Fibroblast of skin of left biceps (primary cell): ENCODE measurements around the gene TRPC1.
"Not testable (repeated sequence)": the region's sequence is repeated elsewhere in the genome, so short reads cannot be mapped to it uniquely, and the experiment has no call there.

Experiments
- DNase-seq, 2 experiments: peaks; one replicate each; pipeline ENCODE4 v3.0.0-alpha.2; 2013; ENCODE audit warnings: low read depth in 2 of 2

TRPC1 gene

DNA sequence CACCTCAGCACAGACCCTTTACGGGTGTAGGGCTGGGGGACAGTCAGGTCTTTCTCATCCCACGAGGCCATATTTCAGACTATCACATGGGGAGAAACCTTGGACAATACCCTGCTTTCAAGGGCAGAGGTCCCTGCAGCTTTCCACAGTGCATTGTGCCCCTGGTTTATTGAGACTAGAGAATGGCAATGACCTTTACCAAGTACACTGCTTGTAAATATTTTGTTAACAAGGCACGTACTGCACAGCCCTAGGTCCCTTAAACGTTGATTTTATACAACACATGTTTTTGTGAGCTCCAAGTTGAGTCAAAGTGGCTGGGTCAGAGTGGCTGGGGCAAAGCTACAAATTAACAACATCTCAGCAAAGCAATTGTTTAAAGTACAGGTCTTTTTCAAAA is 28.8 kb downstream of the TRPC1 start:
- not testable (repeated sequence) for DNase-seq

DNA sequence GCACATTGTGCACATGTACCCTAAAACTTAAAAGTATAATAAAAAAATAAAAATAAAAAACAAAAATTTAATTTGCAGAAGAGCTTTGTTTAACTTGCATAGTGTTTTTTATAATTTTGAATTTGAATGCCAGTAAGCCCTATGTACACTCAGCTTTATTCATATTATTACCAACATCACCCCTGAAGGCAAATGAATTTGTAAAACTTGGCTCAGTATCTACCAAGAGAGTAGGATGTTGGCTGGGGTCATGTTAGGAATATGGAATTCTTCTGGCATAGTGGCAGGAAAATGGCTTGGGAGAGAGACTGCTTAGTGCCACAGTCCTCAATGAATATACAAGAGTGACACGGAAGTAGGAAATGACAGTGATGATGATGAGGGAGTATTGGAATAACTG is 30.7 kb downstream of the TRPC1 start:
- no peak for DNase-seq

DNA sequence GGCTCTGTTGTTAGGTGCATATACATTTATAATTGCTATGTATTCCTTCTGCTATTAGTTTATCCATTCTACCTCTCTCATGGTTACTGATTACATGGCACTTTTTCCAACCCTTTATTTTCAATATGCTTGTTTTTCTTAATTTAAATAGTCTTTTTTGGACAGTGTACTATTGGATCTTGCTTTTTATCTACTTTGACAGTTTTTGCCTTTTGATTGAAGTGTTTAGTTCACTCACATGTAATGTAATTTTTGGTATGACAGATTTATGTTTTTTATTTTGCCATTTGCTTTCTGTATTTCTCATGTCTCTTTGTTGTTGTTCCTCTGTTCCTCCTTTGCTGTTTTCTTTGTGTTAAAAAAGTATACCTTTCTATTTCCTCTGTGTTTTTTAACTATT is 44.5 kb downstream of the TRPC1 start:
- no peak for DNase-seq

DNA sequence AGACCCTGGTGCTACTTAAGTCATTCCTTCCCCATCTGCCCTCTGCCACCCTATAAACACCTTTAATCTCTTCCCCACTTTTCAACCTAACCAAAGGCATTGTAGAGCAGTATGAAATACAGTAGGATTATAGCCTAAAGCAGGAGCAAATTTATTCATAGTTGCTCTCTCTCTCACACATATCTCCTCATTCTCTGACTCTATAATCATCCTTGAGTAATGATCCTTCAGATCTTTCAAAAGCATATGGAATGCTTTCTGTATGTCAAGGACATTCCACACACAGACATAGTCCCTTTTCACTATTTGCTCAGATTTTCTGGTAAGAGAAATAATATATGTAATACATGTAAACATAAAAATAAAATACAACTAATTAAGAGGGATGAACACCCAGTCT is 54.1 kb downstream of the TRPC1 start:
- no peak for DNase-seq

DNA sequence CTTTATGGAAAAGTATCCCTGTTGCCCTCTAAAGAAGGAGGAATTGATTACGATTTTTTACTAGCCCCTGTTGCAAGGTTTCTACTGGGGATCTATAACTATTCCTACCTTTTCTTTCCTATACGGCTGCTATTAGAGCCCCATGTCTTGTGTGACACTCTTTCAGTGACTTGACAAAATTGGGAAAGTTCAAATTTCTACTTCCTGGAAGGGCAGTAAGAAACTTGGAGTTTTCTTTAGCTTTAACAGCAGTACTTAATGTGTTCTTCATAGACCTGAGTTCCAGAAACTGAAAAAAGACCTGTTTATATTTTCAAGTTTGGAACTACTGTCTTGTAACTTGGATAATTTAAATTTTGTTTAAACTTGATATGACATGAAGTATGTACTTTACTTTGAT is 54.7 kb downstream of the TRPC1 start:
- no peak for DNase-seq

DNA sequence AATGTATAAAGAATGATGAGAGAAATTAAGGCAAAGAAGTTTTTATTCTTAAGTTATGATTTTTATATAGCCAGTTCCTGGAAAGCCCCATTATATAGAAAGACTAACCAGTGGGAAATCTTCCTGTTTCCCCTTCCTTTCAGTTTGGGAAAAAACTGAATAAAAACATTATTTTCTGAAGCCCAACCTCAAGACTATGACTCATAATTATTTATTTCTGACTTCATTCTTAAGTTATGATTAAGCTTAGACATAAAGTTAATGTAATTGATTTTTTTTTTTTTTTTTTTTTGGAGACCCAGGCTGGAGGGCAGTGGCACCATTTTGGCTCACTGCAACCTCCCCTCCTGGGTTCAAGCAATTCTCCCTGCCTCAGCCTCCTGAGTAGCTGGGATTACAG is 55.8 kb downstream of the TRPC1 start:
- DNase-seq = peak in 1 of 2 experiments; percentile 0

DNA sequence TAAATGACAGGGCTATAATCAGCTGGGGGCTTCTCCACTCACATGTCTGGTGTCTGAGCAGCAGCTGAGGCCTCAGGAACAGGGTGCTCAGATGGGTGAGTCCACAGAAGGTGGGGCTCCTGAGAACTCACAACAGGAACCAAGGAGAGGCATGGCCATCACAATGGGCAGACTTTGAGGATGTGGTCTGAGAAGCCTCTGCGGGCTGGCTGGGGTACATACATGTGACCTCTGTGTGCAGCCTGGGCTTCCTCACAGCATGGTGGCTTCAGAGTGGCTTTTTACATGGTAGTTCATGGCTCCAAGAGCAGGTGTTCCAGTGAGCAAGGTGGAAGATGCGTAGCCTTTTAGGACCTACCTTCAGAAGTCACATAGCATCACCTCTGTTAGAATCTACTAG is 58.8 kb downstream of the TRPC1 start:
- no peak for DNase-seq

DNA sequence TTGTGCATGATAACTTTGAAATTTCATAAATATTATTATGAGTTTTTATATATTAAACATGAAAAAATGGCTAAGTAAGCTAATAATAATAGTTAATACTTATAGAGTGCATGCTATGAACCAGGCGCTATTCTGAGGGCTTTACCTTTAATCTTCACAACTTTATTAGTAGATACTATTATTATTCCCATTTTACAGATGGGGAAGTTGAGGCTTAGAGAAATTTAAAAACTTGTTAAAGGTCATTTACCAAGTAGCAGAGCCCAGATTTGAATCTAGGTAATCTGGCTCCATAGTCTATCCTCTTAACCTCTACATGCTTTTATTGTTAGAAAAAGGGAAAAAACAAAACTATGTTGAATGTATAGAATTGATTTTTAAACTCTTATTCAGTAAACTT is 60.4 kb downstream of the TRPC1 start:
- no peak for DNase-seq

DNA sequence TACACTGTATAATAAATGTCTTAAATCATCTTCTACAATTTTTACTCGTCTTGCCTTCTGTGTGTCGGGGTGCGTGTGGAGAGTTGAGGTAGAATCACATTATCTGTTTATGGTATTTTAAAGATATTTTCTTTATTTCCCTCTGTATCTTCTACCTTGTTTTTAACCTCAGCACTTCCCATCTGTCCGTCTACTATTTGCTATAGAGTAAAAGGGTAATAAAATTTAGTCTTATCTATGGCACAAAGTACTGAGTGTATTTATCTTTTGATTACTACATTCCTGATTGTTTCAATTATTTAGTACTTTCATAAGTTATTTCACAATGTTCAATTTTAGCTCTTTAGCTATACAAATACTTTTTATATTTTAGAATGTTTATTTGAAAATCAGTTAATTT is 62.2 kb downstream of the TRPC1 start:
- DNase-seq = no peak

DNA sequence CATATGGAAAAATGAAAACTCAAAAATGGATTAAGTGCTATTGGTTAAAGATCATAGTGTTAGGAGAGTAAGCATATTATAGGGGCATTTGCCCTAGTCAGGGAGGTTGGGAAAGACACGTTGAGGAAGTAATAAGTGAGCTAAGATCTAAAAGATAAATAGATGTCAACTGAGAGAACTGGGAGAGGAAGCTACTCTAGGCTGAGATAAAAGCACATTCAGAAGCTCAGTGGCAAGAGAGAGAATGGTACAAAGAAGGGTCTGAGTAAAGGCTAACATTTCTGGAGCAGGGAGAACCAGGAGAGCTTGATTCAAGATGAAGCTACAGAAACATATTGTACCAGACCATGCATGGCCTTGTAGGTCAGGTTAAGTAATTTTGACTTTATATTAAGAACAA is 63.9 kb downstream of the TRPC1 start:
- DNase-seq = no peak

DNA sequence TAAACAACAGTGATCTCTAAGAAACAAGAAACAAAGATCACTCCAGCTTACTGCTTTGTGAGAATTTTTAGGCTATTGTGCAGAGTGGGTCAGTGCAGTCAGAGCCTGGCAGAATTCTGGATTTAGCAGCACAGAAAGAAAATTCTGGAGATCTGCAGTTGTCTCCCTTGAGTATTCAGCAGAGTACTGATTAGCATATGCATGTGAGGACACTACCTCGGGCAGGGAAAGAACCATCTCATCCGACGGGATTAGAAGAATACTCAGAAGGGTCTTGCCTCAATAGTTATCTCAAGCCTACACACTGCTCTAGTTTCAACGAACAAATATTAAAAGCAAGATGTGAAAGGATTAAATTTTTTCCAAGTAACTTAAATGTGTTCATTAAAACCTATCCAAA is 70.7 kb downstream of the TRPC1 start:
- no peak for DNase-seq

DNA sequence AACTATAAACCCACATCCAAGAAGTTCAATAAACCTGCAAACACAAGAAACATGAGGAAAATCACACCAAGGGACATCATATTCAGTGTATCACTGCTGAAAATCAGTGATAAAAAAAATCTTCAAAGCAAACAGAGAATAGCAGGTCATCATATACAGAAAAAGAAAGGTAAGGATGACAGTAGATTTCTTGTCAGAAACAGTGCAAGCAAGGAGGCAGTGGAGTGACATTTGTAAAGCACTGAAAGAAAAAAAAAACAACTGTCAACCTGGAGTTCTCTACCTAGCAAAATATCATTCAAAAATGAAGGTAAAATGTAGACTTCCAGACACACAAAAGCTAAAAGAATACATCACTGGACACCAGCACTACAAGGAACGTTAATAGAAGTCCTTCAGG is 71.5 kb downstream of the TRPC1 start:
- DNase-seq = no peak

DNA sequence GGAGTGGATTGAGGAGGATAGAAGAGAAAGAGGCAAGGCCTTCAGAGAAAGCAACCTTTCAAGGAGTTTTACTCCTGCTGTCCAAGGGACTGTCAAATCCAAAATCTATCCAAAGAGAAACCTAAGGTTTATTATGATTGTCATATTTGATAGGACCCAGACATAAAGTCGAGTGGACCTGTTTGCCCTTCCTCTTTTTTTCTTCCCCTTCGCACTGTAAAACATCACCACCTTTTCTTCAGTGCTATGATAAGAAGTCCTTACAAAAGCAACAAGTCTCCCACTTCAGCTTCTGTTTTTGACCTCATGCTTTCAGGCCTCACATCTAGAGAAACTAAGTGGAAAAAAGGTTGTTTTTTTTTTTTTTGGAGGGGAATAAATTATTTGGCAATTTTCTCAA is 73.0 kb downstream of the TRPC1 start:
- DNase-seq = no peak

DNA sequence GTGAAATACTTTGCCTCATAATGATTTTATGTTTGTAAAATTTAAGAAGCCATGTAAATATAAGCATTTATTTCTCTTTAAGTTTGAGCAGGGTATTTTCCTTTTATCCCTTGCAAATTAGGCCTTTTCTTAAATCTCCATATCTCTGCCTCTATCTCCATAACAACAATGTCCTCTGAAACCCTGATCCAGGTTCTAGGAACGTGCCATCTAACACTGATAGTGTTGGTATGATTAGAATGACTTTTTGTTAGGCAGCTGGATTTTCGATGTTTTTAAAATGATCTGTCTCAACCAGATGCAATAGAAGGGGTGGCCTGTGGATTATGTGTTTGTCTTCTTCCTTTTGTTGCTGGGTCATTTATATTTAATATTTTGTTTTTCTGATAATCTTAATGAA is 77.9 kb downstream of the TRPC1 start:
- no peak for DNase-seq

DNA sequence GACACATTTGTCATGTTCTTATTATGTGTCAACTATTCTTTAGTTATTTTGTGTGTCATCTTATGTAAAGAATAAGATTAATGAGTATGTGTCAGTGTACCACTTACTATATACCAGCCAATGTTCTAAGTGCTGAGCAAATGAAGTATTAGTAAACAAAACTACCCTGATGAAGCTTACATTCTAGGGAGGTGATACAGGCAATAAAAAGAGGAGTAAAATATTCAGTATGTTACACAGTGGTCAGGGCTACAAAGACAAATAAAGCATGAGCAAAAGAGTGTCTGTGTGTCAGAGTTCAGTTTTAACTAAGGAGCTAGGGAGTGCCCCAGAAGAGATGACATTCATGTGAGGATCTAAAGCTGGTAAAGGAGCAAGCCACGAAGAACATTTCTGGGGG is 79.1 kb downstream of the TRPC1 start:
- DNase-seq = no peak

DNA sequence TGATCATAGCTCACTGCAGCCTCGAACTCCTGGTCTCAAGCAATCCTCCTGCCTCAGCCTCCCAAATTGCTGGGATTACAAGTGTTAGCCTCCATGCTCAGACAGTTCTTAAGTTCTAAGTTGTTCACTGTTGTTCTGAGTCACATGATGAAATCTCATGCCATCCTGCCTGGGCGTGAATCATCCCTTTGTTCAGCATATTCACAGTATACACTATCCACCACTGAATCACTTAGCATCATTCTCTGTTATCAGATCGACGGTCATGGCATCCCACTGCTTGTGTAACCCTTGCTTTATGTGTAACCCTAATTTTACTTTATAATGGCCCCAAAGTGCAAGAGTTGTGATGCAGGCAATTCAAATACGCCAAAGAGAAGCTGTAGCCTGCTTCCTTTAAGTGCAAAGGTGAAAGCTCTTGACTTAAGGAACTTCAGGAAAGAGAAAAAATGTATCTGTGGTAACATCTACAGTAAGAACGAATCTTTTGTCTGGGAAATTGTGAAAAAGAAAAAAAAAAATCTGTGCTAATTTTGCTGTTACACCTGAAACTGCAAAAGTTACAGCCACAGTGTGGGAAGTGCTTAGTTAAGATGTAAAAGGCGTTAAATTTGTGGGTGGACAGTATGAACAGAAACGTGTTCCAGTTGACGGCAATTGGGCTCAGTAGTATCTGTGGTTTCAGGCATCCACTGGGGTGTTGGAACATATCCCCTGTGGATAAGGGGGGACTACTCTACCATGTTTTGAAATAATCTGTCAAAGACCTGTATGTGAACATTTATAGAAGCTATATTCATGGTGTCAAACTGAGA is 84.5 kb downstream of the TRPC1 start:
- DNase-seq = peak; percentile 4 to 15

DNA sequence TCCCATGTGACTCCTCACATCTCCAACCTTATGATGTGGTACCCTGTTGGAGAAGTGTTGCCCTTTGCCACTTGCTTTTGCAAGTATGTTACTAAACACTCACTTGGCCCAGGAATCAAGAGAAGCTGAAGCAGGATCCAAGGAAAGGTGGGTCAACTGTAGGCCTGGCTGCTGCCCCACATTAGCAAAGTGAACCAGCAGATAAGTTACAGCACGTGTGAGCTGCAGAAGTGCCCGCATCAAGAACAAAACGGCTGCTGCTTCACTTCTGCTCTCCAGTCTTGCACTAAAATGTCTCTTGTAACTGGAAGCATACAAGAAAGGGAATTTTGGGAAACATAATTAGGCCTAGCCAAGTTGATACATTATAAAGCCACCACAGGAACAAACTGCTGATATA is 85.4 kb downstream of the TRPC1 start:
- DNase-seq = no peak

DNA sequence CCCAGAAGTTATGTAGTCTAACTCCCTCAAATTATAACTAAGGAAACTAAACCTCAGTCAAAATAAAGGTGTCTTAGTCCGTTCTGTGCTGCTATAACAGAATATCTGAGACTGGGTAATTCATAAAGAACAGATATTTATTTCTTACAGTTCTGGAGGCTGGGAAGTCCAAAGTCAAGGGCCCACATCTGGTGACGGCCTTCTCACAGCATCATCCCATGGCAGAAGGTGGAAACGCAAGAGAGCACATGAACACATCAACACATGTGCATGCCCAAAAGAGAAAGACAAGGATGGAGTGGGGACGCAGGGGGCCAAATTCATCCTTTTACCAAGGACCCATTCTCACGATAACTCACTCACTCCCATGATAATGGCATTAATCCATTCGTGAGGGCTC is 92.0 kb downstream of the TRPC1 start:
- no peak for DNase-seq

DNA sequence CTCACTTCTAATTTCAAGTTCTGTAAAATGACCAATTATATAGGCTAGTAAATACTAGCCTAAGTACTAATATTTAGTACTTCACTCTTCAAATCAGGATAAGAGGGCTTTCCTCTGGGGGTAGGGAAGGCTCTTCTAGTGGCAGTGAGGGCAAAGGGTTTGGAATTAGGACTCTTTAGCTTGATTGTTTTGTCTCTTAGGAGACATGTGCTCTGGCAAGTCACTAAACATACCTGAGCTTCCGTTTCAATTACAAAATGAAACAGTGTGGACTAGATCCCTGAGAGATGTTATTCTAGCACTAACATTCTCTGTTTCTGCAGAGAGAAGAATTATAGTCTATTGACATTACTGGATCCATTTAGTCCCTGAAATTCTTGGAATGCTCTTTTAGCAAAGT is 93.5 kb downstream of the TRPC1 start:
- no peak for DNase-seq

DNA sequence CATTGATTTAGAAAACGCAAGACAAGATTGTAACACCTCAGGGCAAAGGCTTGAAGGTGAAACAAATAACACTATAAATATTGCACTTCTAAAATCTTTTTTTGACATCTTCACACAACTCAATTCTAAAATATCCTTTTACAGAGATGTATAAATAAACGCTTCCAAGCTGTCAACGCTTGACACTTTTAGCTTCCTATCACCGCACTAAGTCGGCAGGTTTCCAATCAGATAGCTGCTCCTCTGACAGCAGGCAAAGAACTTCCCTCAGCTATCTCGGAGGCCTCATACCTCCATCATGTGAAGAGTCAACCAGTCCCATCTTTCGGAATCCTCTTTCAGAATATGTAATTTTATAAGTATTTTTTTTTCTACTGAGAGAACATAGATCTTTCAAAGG is 94.1 kb downstream of the TRPC1 start:
- DNase-seq = no peak

DNA sequence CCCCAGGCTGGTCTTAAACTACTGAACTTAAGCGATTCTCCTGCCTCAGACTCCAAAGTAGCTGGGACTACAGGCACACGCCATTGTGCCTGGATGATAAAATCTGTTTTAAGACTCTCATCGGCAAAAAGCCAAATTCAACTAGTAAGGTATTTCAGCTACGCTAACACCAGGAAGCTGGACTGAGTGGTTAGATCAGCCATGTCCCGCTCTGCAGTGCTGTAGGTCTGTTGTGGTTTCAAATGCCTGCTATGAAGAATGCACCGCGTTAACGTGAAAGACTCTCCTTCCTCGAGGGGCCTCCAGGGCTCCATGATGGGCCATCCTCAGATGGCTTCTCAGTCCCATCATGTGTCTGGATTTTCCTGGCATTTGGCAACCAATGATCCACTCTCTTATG is 94.8 kb downstream of the TRPC1 start:
- DNase-seq = no peak

DNA sequence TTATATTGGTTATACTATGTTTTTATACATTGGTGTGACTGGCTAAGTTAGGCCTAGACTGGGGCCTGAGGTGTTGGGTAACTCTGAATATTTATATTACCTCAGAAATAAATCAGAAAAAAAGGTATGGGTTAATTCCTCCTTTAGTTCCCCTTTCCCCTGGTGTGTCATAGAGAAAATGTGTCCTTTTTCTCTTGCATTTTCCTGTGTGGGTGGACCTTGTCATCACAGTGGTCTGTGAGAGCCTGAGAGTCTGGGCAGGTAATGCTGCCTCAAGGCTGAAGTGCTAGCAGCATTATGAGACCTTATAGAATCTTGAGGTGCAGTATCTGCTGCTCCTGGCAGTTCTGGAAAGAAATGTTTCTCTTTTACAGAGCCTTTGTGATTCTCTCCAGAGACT is 95.3 kb downstream of the TRPC1 start:
- DNase-seq = no peak

DNA sequence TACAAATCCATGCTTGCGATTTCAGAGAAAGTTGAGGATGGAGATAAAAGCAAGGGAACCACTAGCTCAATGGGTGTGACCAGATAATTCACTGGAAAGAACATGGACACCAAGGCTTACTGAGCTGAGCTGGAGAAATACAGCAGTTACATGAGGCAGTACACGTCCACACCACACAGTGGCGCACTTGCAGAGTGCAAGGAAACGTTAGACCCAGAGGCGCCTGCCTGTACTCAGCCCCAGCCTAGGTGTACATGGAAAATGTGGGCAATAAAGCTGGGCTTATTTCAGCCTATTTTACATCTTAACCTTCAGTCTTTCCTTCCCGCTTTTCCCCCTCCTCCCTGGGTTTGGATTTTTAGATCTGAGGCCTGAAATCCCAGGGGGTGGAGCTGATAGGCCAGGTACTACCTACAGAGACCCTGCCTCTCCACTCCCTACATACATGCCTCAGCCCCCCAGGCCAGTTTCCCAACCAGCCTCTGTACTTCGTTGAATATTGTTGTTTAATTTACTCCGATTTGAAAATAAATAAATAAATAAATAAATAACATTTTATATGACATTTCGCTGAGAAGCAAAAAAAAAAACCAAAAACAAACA is 105.0 kb downstream of the TRPC1 start:
- peak; percentile 31 to 33 for DNase-seq

DNA sequence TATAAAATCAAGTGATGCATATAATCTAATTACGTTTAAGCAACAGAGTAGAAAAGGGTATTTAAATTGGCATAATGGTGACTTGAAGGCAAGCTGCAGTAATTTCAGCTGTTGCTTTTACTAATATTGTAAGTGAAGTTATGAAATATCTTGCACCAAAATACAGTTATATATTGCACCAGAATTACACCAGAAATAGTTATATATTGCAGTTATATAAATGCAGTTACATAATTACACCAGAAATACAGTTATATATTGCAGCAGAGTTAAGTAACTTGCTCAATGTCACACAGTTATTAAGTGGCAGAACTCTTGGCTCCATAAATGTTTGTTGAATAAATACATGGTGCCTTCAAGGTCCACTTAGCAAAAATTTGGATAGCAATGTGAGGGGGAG is 113.7 kb downstream of the TRPC1 start:
- no peak for DNase-seq
